SK-N-SH (cell line): Measurements from ENCODE around the gene TET1. TPM values are rescaled to one million over a fixed set of nuclear protein-coding genes. Genes with fewer than 3 reads are reported as not detected.
"Not testable (repeated sequence)": the region's sequence is repeated elsewhere in the genome, so short reads cannot be mapped to it uniquely, and the experiment has no call there.

Source experiments
- CTCF ChIA-PET: fragments of 300-600, 350-600 bp; formaldehyde crosslinking; extraction: SDS; loops from one replicate; lab custom pipeline; 2021; lab: Yijun Ruan, JAX
- POLR2A ChIA-PET: fragments of 350-600 bp; sonication (Branson Sonifier 250); formaldehyde crosslinking; extraction: SDS; loops from one replicate; lab custom pipeline; 2020; ENCODE audit warnings: antibody characterized with exemption, inconsistent platforms; lab: Yijun Ruan, JAX
- DNase-seq: peaks from one replicate; pipeline ENCODE4 v3.0.0; 2012
- H2AFZ ChIP-seq: fragments of 200-600 bp; sonication (generic); 2 replicates; pipeline ENCODE4 v1.8.1; 2016; ENCODE audit warnings: antibody characterized with exemption, mild to moderate bottlenecking, low read depth
- H3F3A ChIP-seq: fragments of 200-600 bp; sonication (generic); replicated peaks from 2 replicates; pipeline ENCODE3; 2016; ENCODE audit warnings: antibody characterized with exemption, mild to moderate bottlenecking; ENCODE audit not compliant: insufficient read depth
- H3K27ac ChIP-seq, 2 experiments: fragments of 200-500 bp in 1 of 2; fragments of 200-600 bp in 1 of 2; sonication (Bioruptor generic) in 1 of 2; sonication (generic), shearing (Covaris generic) in 1 of 2; 2 replicates each; pipeline versions ENCODE4 v1.5.1 to v1.6.1; 2014 to 2016; ENCODE audit warnings: low read depth in 2 of 2, inconsistent platforms in 1 of 2, low read length in 1 of 2, mild to moderate bottlenecking in 1 of 2, mixed read lengths in 1 of 2
- H3K27me3 ChIP-seq: fragments of 200-600 bp; sonication (generic), shearing (Covaris generic); 2 replicates; pipeline ENCODE4 v1.6.1; 2016; ENCODE audit warnings: mixed run types; ENCODE audit not compliant: insufficient read depth
- H3K36me3 ChIP-seq, 2 experiments: fragments of 200-500 bp in 1 of 2; fragments of 200-600 bp in 1 of 2; sonication (Bioruptor generic) in 1 of 2; sonication (generic) in 1 of 2; replicated peaks in 1 of 2; 2 replicates each; pipeline versions ENCODE3 to v1.5.1; 2014 to 2016; ENCODE audit warnings: low read length in 1 of 2, mild to moderate bottlenecking in 1 of 2; ENCODE audit not compliant: insufficient read depth in 2 of 2, control insufficient read depth in 1 of 2
- H3K4me1 ChIP-seq, 2 experiments: fragments of 200-500 bp in 1 of 2; fragments of 200-600 bp in 1 of 2; sonication (Bioruptor generic) in 1 of 2; sonication (generic), shearing (Covaris generic) in 1 of 2; 2 replicates each; pipeline versions ENCODE4 v1.5.1 to v1.6.1; 2014 to 2016; ENCODE audit warnings: low read depth in 1 of 2, low read length in 1 of 2, mixed run types in 1 of 2; ENCODE audit not compliant: insufficient read depth in 2 of 2, control insufficient read depth in 1 of 2
- H3K4me2 ChIP-seq: fragments of 200-600 bp; sonication (generic), shearing (Covaris generic); 2 replicates; pipeline ENCODE4 v1.6.1; 2017; ENCODE audit warnings: mixed run types
- H3K4me3 ChIP-seq, 2 experiments: fragments of 200-500 bp in 1 of 2; fragments of 200-600 bp in 1 of 2; sonication (Bioruptor generic) in 1 of 2; sonication (generic), shearing (Covaris generic) in 1 of 2; 2 replicates each; pipeline versions ENCODE4 v1.5.1 to v1.8.1; 2014 to 2016; ENCODE audit warnings: low read depth in 2 of 2, inconsistent platforms in 1 of 2, low read length in 1 of 2, mild to moderate bottlenecking in 1 of 2, mixed read lengths in 1 of 2, moderate library complexity in 1 of 2
- H3K79me2 ChIP-seq: fragments of 200-600 bp; sonication (generic); 2 replicates; pipeline ENCODE4 v1.8.1; 2017; ENCODE audit warnings: mild to moderate bottlenecking; ENCODE audit not compliant: insufficient read depth
- H3K9ac ChIP-seq: fragments of 200-600 bp; sonication (generic); 2 replicates; pipeline ENCODE4 v1.6.1; 2017; ENCODE audit warnings: mixed run types
- H3K9me2 ChIP-seq: fragments of 200-600 bp; sonication (generic); 2 replicates; pipeline ENCODE4 v1.6.1; 2017; ENCODE audit warnings: mixed run types
- H3K9me3 ChIP-seq: fragments of 200-600 bp; sonication (generic); 2 replicates; pipeline ENCODE4 v1.6.1; 2017; ENCODE audit warnings: mixed run types, mild to moderate bottlenecking, moderate library complexity
- H4K20me1 ChIP-seq: fragments of 200-600 bp; sonication (generic); 2 replicates; pipeline ENCODE4 v1.6.1; 2017; ENCODE audit warnings: mild to moderate bottlenecking, mixed run types; ENCODE audit not compliant: insufficient read depth
- CTCF ChIP-seq: fragments of 200-600 bp; sonication (generic); IDR thresholded peaks from 2 replicates; pipeline ENCODE4 v1.6.1; 2017; ENCODE audit warnings: antibody characterized with exemption, mild to moderate bottlenecking, moderate library complexity
- FOSL2 ChIP-seq: IDR thresholded peaks from 2 replicates; pipeline ENCODE4 v1.4.0; 2012; ENCODE audit warnings: low read depth, mild to moderate bottlenecking, moderate library complexity, borderline replicate concordance
- MAX ChIP-seq: IDR thresholded peaks from 2 replicates; pipeline ENCODE4 v1.4.0; 2012; ENCODE audit warnings: low read depth
- MEF2A ChIP-seq: IDR thresholded peaks from 2 replicates; pipeline ENCODE4 v1.4.0; 2012; ENCODE audit warnings: low read depth, borderline replicate concordance
- POLR2AphosphoS5 ChIP-seq: IDR thresholded peaks from 2 replicates; pipeline ENCODE4 v1.6.1; 2012; ENCODE audit warnings: low read depth, low read length
- RFX5 ChIP-seq: IDR thresholded peaks from 2 replicates; pipeline ENCODE4 v1.6.1; 2012; ENCODE audit warnings: mild to moderate bottlenecking, improper control_type of control experiment, low read length
- SMC3 ChIP-seq: IDR thresholded peaks from 2 replicates; pipeline ENCODE4 v1.6.1; 2012; ENCODE audit warnings: low read depth, low read length, improper control_type of control experiment
- TAF1 ChIP-seq: IDR thresholded peaks from 2 replicates; pipeline ENCODE4 v1.6.1; 2012; ENCODE audit warnings: low read depth, mild to moderate bottlenecking, low read length, moderate library complexity, borderline replicate concordance
- TEAD4 ChIP-seq: IDR thresholded peaks from 2 replicates; pipeline ENCODE4 v1.4.0; 2012; ENCODE audit warnings: mild to moderate bottlenecking, borderline replicate concordance; ENCODE audit not compliant: insufficient read depth
- WGBS: methylation state at CpG from one replicate; pipeline ENCODE4 v1.1.6; 2017; ENCODE audit warnings: low lambda C conversion rate; 5-methylcytosine and 5-hydroxymethylcytosine counted together
- polyA plus RNA-seq, 3 experiments: library from polyadenylated mRNA; depleted of rRNA; stranded (reverse); fragments of >200 nt; gene quantifications; 2 replicates each; pipeline ENCODE4 v1.2.3, GENCODE V29; 2012

The TET1 gene
- polyA plus RNA-seq, 1 of the 3 experiments (the other 2 are of a cell fraction) = 0.38 TPM

- H3K4me2 ChIP-seq, H4K20me1 ChIP-seq, H3K9me3 ChIP-seq, POLR2A ChIA-PET, H3K36me3 ChIP-seq, H3F3A ChIP-seq, CTCF ChIA-PET, H3K27me3 ChIP-seq, H3K4me3 ChIP-seq, H2AFZ ChIP-seq, H3K27ac ChIP-seq, H3K4me1 ChIP-seq, H3K9ac ChIP-seq, H3K9me2 ChIP-seq, DNase-seq: not testable (repeated sequence)
- 95% methylated on average over 10 of the region's 10 CpGs for WGBS
- peaks cover 18% of the 10 kb centered on the region; the same call in 1 of the 2 replicates for H3K79me2 ChIP-seq
These were observed 49.9 kb downstream of the TET1 start for GRCh38 chr10:68610023-68610422.

GRCh38 chr10:68611227-68611626, 51.1 kb downstream of the TET1 start:
- Histone ChIP-seq H3K9ac (no peak overlapping the region), H3K27me3 (no peaks in the 10 kb centered on the region), H3F3A (no peaks in the 10 kb centered on the region), H4K20me1 (no peaks in the 10 kb centered on the region), H3K27ac (no peak overlapping the region), H3K36me3 (no peaks in the 10 kb centered on the region), H2AFZ (no peak overlapping the region), H3K9me3 (no peaks in the 10 kb centered on the region), H3K4me3 (no peak overlapping the region), H3K4me1 (no peaks in the 10 kb centered on the region), H3K4me2 (no peak overlapping the region), H3K79me2 (peaks cover 18% of the 10 kb centered on the region; the same call in 1 of the 2 replicates), H3K9me2 (no peaks in the 10 kb centered on the region)
- ChIA-PET CTCF (interaction anchor here (0.9 kb wide), 1 partner anchor 10 kb away, joined by 4 read pairs; no protein-coding TSS in a partner anchor), POLR2A (interaction anchor here (1.2 kb wide), 1 partner anchor 10 kb away, joined by 3 read pairs; no protein-coding TSS in a partner anchor)
- 100% methylated on average over 3 of the region's 3 CpGs for WGBS
- DNase-seq = no peak
- TF ChIP-seq TEAD4 (no peak), CTCF (no peak), FOSL2 (no peak), SMC3 (no peak), MEF2A (no peak), POLR2AphosphoS5 (no peak), RFX5 (no peak), MAX (no peak), TAF1 (no peak)

- H3K4me2 ChIP-seq, H3K9me3 ChIP-seq, H3K27ac ChIP-seq, H3K9ac ChIP-seq, H4K20me1 ChIP-seq, CTCF ChIA-PET, H3K36me3 ChIP-seq, H3K27me3 ChIP-seq, H3F3A ChIP-seq, H2AFZ ChIP-seq, H3K9me2 ChIP-seq, DNase-seq, H3K4me3 ChIP-seq, H3K4me1 ChIP-seq: not testable (repeated sequence)
- peaks cover 14% of the 10 kb centered on the region for H3K79me2 ChIP-seq
- POLR2A ChIA-PET = interaction anchor here (0.6 kb wide), 1 partner anchor 835 kb away, joined by 5 read pairs; no protein-coding TSS in a partner anchor
These were observed 53.8 kb downstream of the TET1 start for GRCh38 chr10:68613974-68614373.

GRCh38 chr10:68617691-68618090, 57.6 kb downstream of the TET1 start:
- H3K9me2 ChIP-seq, H3F3A ChIP-seq, H3K9ac ChIP-seq, H3K9me3 ChIP-seq, DNase-seq, H2AFZ ChIP-seq, CTCF ChIA-PET, H4K20me1 ChIP-seq, H3K36me3 ChIP-seq, H3K4me2 ChIP-seq, H3K4me3 ChIP-seq, H3K4me1 ChIP-seq, H3K27ac ChIP-seq, POLR2A ChIA-PET, H3K27me3 ChIP-seq: not testable (repeated sequence)
- WGBS = 93% methylated on average over 10 of the region's 10 CpGs
- H3K79me2 ChIP-seq = peaks cover 12% of the 10 kb centered on the region
